HepG2 (cell line): ENCODE measurements around the gene MCM10. TPM values are rescaled to one million over a fixed set of nuclear protein-coding genes. Genes with fewer than 3 reads are reported as not detected.

ENCODE experiments used
- ATAC-seq: fragments of 200-7000 bp; cut with Tn5 transposase; 3 replicates; pipeline ENCODE4 v1.9.1; 2020; ENCODE audit warnings: mild to moderate bottlenecking, moderate library complexity
- BruUV-seq: library from RNA; stranded (reverse); fragments of 400-500 nt; replicated peaks from 2 replicates; lab custom pipeline; 2021; lab: Mats Ljungman, UMichigan
- CTCF ChIA-PET: fragments of 300-600 bp; formaldehyde crosslinking; extraction: SDS; loops from one replicate; lab custom pipeline; 2021; ENCODE audit warnings: low total read pairs, inconsistent platforms, low intra/inter-chr PET ratio; lab: Yijun Ruan, JAX
- POLR2A ChIA-PET: fragments of 350-600 bp; sonication (Branson Sonifier 250); formaldehyde crosslinking; loops from one replicate; lab custom pipeline; 2020; ENCODE audit warnings: antibody characterized with exemption, inconsistent platforms; lab: Yijun Ruan, JAX
- DNase-seq: peaks from one replicate; pipeline ENCODE4 v3.0.0-alpha.2; 2015; ENCODE audit warnings: low spot score
- FAIRE-seq: peaks from 3 replicates; lab custom pipeline; 2011; peaks lifted over from hg19 to GRCh38; lab: Jason Lieb, UNC
- H2AFZ ChIP-seq: one replicate; pipeline ENCODE4 v1.6.1; 2011; ENCODE audit warnings: low read length, inconsistent platforms
- H3K27ac ChIP-seq: fragments of 300-600 bp; 3 replicates; pipeline ENCODE4 v1.8.0; 2011; ENCODE audit warnings: mixed run types, mild to moderate bottlenecking, mixed read lengths, low read length, inconsistent platforms; ENCODE audit not compliant: insufficient read depth; ENCODE audit errors: extremely low read length
- H3K27me3 ChIP-seq, 2 experiments: fragments of 200-600 bp in 1 of 2; 2 replicates in 1 of 2; 3 replicates in 1 of 2; pipeline versions ENCODE4 v1.6.0 to v1.8.0; 2011; ENCODE audit warnings: low read length in 2 of 2, mild to moderate bottlenecking in 2 of 2, moderate library complexity in 2 of 2, inconsistent platforms in 1 of 2; ENCODE audit not compliant: insufficient read depth in 2 of 2, control insufficient read depth in 1 of 2
- H3K36me3 ChIP-seq, 2 experiments: fragments of 200-600 bp in 1 of 2; replicated peaks in 1 of 2; 2 replicates in 1 of 2; 3 replicates in 1 of 2; pipeline versions ENCODE4 v1.5.1 to v1.8.0; 2011; ENCODE audit warnings: low read length in 2 of 2, inconsistent platforms in 1 of 2; ENCODE audit not compliant: insufficient read depth in 2 of 2, control insufficient read depth in 1 of 2
- H3K4me1 ChIP-seq: 2 replicates; pipeline ENCODE4 v1.5.1; 2012; ENCODE audit warnings: low read length, inconsistent platforms; ENCODE audit not compliant: insufficient read depth
- H3K4me2 ChIP-seq: 2 replicates; pipeline ENCODE4 v1.6.0; 2011; ENCODE audit warnings: low read depth, low read length, inconsistent platforms
- H3K4me3 ChIP-seq, 3 experiments: fragments of 200-600 bp in 1 of 3; sonication (generic), shearing (Covaris generic) in 1 of 3; replicated peaks in 1 of 3; 2 replicates each; pipeline ENCODE4 v1.5.1; 2011 to 2016; ENCODE audit warnings: low read length in 3 of 3, inconsistent platforms in 2 of 3, low read depth in 2 of 3, mild to moderate bottlenecking in 2 of 3, control low read depth in 1 of 3, mixed read lengths in 1 of 3; ENCODE audit not compliant: insufficient read depth in 1 of 3
- H3K79me2 ChIP-seq: one replicate; pipeline ENCODE4 v1.6.1; 2011; ENCODE audit warnings: low read length, inconsistent platforms; ENCODE audit not compliant: insufficient read depth
- H3K9ac ChIP-seq: 2 replicates; pipeline ENCODE4 v1.6.0; 2011; ENCODE audit warnings: mild to moderate bottlenecking, low read depth, low read length, inconsistent platforms; ENCODE audit not compliant: insufficient read depth
- H3K9me3 ChIP-seq: 2 replicates; pipeline ENCODE4 v1.5.1; 2012; ENCODE audit warnings: mild to moderate bottlenecking, low read length
- H4K20me1 ChIP-seq: 2 replicates; pipeline ENCODE4 v1.6.0; 2011; ENCODE audit warnings: inconsistent platforms, mild to moderate bottlenecking, low read length, moderate library complexity; ENCODE audit not compliant: insufficient read depth
- CEBPB ChIP-seq: IDR thresholded peaks from 2 replicates; pipeline ENCODE4 v1.6.1; 2011; ENCODE audit warnings: low read depth, low read length, improper control_type of control experiment, borderline replicate concordance
- NONO ChIP-seq, 2 experiments: fragments of 450-650 bp in 1 of 2; sonication (generic) in 1 of 2; formaldehyde crosslinking in 1 of 2; IDR thresholded peaks in 1 of 2; conservative IDR thresholded peaks in 1 of 2; 2 replicates each; pipeline versions ENCODE4 v1.6.1 to v1.8.0; 2017 to 2022; ENCODE audit warnings: mild to moderate bottlenecking in 1 of 2, missing genetic modification reagents in 1 of 2, moderate library complexity in 1 of 2
- SIN3B ChIP-seq: fragments of 150-350 bp; IDR thresholded peaks from 2 replicates; pipeline ENCODE4 v1.6.1; 2014; ENCODE audit warnings: low read length
- ZNF142 ChIP-seq: sonication (generic); formaldehyde crosslinking; IDR thresholded peaks from 2 replicates; pipeline ENCODE4 v1.4.0; 2020; ENCODE audit warnings: missing genetic modification reagents
- WGBS: methylation state at CpG from one replicate; pipeline ENCODE4 v1.1.6; 2017; ENCODE audit warnings: low lambda C conversion rate; 5-methylcytosine and 5-hydroxymethylcytosine counted together
- in situ Hi-C: cut with HindIII; loops from 2 replicates; pipeline ENCODE4 v1.10.0; 2017; ENCODE audit warnings: low pct_unique_long_range_greater_than_20kb; ENCODE audit not compliant: extremely low pct_ligation_motif_present
- intact Hi-C: fragments of 100-400 bp; cut with micrococcal nuclease; formaldehyde crosslinking; loops from one replicate; pipeline ENCODE4 v1.10.0; 2022; ENCODE audit not compliant: unreplicated experiment
- polyA plus RNA-seq, 8 experiments: library from polyadenylated mRNA; depleted of rRNA in 3 of 8; stranded (reverse) in 7 of 8; unstranded in 1 of 8; fragments of >200 nt; fragmentation: Illumina TruSeq in 4 of 8; extraction: Trizol in 4 of 8; gene quantifications; 2 replicates each; pipeline versions ENCODE4 v1.2.1 to v1.2.3, GENCODE V29; 2011 to 2016; ENCODE audit warnings: low read depth in 4 of 8, missing spikeins in 1 of 8, mixed read lengths in 1 of 8; ENCODE audit not compliant: insufficient read depth in 1 of 8
- total RNA-seq, 5 experiments: library from RNA; depleted of rRNA; stranded (reverse); fragments of >200 nt; fragmentation: Illumina TruSeq; extraction: Trizol; gene quantifications; 2 replicates each; pipeline ENCODE4 v1.2.3, GENCODE V29; 2016; ENCODE audit warnings: low read depth in 1 of 5

The MCM10 gene
- total and polyA plus RNA-seq, 2 of the 13 experiments (the other 11 are each of a cell fraction or from before 2014, with no cell fraction given), result 2.8 to 31.3 TPM

- no peak for TF ChIP-seq ZNF142 (CRISPR knock-in tag)
Observed at GRCh38 chr10:13121500-13121854, 39.9 kb upstream of the MCM10 start (continued).

GRCh38 chr10:13136651-13137050 is 24.7 kb upstream of the MCM10 start:
- TF ChIP-seq SIN3B (no peak), NONO (IDR thresholded peaks at IDR 0.05) (no peak), NONO (CRISPR knock-in tag; conservative IDR thresholded peaks at IDR 0.05) (no peak), CEBPB (peak; percentile 51; the same call in 1 of the 2 replicates)
- no peak for DNase-seq
- Histone ChIP-seq H3K27ac (no peak overlapping the region), H3K9ac (no peak overlapping the region), H3K4me1 (no peaks in the 10 kb centered on the region), H3K79me2 (no peaks in the 10 kb centered on the region), H3K9me3 (no peaks in the 10 kb centered on the region), H3K4me3 (no peak overlapping the region), H4K20me1 (no peaks in the 10 kb centered on the region), H3K4me2 (no peak overlapping the region), H3K27me3 (no peaks in the 10 kb centered on the region), H2AFZ (no peak overlapping the region), H3K36me3 (peaks cover 10 to 29% of the 10 kb centered on the region in 2 experiments; a peak in 4 of 5 replicates)
- no TSS peak for BruUV-seq
- in situ Hi-C loops (no loop called here), intact Hi-C loops (no loop called here)
- no peak for ATAC-seq
- ChIA-PET POLR2A (no interaction called here), CTCF (no interaction called here)
- no peak for FAIRE-seq
- WGBS, result 98% methylated on average over 8 of the region's 8 CpGs
